Endometrial microvascular endothelial cells (primary cell): ENCODE measurements around the gene METTL17. TPM values are rescaled to one million over a fixed set of nuclear protein-coding genes. Genes with fewer than 3 reads are reported as not detected.
"Not testable (repeated sequence)": the region's sequence is repeated elsewhere in the genome, so short reads cannot be mapped to it uniquely, and the experiment has no call there.

Experiments
- in situ Hi-C: cut with HindIII; loops from 2 replicates; pipeline ENCODE4 v1.10.0; 2017; ENCODE audit warnings: low sequenced_read_pairs, low pct_unique_long_range_greater_than_20kb; ENCODE audit errors: inconsistent ontology term
- total RNA-seq: library from RNA; depleted of rRNA; stranded (reverse); fragments of >200 nt; gene quantifications from one replicate; pipeline ENCODE4 v1.2.3, GENCODE V29; 2015; ENCODE audit errors: inconsistent ontology term

METTL17 gene
- total RNA-seq, 1 donor from 2014 or later, result 57.2 TPM

DNA sequence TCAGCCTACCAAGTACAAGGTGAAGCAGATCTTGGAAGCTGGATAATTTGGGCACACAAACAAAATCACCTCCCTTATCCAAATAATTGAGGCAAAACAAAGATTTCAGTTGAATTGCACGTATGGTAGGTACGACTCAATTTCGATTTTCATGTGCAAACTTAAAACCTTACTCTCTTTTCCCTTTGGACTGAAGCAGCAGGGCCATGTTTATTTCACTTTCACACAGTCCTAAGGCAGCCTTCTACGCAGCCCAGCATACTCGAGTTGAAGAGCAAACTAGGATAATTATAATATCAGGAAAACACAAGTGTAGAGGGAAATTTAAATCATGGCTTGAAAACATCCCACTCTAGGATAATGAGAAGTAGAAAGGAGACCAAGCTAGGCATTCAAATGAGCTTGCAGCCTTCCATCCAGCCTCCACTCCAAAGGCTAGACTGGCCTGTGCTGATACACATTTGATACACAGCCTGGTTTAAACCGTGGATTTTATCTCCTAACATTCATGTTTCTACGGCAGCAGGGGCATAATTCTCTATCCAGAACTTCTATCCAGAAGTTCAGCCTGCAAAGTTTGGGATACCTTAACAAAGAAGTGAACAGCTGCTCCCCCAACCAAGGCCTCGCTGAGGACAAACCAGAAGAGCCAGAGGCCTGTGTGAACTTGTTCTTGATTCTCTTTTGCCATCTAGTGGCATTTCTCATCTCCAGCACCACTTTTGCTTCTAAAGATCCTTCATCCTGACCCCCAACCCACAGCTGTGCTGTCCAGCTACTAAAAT, 50.0 kb downstream of the METTL17 start:
- in situ Hi-C loops, result no loop called here

DNA sequence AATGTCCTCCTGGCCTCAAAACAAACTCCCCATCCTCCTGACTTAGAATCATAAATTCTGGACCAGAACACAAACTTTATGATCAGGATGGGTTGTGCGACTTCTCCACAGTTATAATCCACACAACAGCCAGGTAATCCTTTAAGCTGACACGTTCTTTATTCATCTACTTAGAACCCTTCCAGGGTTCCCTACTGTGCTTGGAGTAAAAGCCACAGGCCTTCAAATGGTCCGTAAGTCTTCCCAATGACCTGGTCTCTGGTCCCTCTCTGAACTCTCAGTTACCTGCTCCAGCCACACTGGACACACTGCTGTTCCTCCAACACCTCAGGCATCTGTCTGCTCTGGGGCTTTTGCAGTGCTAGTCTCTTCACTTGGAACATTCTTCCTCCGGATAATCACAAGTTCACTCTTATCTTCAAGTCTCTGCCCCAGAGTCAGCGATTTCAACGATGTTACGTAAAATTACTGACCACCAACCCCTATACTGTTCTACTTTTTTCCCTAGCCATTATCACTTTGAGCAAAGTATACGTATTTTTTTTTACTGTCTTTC, 50.7 kb downstream of the METTL17 start:
- in situ Hi-C loops, result no loop called here

DNA sequence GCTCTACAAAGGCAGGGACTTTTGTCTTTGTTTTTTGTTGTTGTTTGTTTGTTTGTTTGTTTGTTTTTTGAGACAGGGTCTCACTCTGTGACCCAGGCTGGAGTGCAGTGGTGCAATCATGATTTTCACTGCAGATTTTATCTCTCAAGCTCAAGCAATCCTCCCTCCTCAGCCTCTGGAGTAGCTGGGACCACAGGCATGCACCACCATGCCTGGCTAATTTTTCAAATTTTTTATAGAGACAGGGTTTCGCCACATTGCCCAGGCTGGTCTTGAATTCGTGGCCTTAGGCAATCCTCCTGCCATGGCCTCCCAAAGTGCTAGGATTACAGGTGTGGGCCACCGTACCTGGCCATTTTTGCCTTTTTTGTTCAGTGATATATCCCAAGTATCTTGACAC, 51.2 kb downstream of the METTL17 start:
- in situ Hi-C loops, result not testable (repeated sequence)

DNA sequence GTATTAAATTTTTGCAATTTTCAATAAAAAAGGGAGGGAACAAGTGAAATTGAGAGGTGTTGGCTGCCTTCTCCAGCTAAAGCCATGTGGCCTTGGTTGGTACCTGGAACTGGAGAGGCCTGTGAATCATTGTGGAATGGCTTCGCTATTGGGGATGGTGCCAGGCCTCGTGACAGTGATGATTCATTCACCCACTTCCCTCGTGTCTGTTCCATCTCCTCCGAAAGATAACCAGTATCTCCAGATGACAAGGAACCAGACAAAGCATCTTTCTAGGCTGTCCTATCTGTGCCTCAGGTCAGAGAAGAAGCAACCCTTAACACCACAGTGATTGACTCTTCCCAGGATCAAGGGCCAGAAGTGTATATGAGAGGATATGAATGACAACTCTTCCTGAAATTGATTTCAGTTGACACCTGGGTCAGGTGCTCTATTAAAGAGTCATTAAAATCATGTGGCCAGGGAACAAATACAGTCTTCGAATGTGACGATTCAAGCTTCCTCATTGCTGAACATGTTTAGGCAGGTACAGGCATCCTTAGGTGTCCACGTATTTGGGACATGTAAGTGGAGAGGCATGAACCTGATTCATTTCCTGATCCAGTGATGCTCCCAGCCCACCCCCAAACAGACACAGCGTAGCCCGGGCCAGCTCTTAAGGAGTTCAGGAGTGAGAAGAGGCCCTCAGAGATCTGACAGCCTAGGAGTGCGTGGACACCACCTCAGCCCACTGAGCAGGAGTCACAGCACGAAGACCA, 52.1 kb downstream of the METTL17 start, which contains the start of gene RNASE7:
Gene RNASE7 (plus strand): TSS at position 687 of the 758 bp plus-strand sequence. CDS start 631 bp downstream, outside the sequence.
- in situ Hi-C loops, result no loop called here

DNA sequence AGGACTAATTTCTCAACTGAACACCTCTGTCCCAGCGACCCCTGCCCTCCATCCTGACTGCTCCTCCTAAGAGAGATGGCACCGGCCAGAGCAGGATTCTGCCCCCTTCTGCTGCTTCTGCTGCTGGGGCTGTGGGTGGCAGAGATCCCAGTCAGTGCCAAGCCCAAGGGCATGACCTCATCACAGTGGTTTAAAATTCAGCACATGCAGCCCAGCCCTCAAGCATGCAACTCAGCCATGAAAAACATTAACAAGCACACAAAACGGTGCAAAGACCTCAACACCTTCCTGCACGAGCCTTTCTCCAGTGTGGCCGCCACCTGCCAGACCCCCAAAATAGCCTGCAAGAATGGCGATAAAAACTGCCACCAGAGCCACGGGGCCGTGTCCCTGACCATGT, 53.1 kb downstream of the METTL17 start:
- in situ Hi-C loops, result no loop called here

DNA sequence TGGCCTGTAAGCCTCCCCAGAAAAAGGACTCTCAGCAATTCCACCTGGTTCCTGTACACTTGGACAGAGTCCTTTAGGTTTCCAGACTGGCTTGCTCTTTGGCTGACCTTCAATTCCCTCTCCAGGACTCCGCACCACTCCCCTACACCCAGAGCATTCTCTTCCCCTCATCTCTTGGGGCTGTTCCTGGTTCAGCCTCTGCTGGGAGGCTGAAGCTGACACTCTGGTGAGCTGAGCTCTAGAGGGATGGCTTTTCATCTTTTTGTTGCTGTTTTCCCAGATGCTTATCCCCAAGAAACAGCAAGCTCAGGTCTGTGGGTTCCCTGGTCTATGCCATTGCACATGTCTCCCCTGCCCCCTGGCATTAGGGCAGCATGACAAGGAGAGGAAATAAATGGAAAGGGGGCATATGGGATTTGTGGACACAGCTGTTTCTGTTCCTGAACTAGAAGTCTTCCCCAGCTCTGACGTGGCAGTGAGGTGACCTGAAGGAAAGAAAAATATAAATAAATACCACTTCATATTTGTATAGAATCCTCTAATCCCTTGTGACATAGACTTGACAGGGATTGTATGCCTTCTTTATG, 53.7 kb downstream of the METTL17 start:
- in situ Hi-C loops, result no loop called here

DNA sequence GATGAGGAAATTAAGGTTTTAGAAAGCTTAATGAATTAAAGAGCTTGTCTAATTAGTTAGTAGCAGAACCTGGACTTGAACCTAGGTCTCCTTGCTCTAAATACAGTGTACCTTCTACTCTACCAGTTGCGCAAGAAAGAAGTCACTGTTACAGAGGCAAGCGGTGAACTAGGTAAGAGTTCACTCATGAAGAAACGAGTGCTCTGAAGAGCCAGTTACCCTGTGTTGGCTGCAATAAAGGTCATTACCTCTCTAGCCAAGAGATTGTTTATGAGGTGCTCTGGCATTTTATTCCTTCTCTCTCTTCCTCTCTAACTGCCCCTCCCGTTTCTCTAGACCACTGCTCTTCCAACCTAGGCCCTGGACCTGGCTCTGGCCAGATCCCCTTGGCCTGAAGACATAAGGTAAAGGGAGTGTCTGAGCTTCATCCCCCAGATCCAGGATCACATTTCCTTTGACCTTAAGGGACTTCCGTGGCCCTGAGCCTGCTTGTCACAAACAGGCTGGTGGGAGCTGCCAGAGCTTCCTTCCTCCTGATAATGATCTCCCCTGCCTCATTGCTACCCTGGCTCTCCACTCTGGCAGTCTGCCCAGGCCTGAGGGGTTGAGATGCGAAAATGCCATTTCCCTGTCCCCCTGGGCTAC, 54.3 kb downstream of the METTL17 start:
- in situ Hi-C loops, result no loop called here

Other genes with a start within 250 kb of the METTL17 start
- gene EDDM3A, start 244.1 kb upstream of the METTL17 start, total RNA-seq, result not detected
- gene EDDM3B, start 221.6 kb upstream of the METTL17 start, total RNA-seq, result not detected
- gene RNASE6, start 208.7 kb upstream of the METTL17 start, total RNA-seq, result not detected
- 168 TPM for gene RNASE1, start 187.1 kb upstream of the METTL17 start, total RNA-seq
- not detected for gene RNASE3, start 98.6 kb upstream of the METTL17 start, total RNA-seq
- gene RNASE2, start 34.5 kb upstream of the METTL17 start, total RNA-seq, result not detected
- gene SLC39A2, start 9.3 kb downstream of the METTL17 start, total RNA-seq, result not detected
- gene NDRG2, start 35.1 kb downstream of the METTL17 start, total RNA-seq, result not detected
- not detected for gene TPPP2, start 40.2 kb downstream of the METTL17 start, total RNA-seq
- not detected for gene RNASE13, start 44.8 kb downstream of the METTL17 start, total RNA-seq
- not detected for gene RNASE7, start 52.4 kb downstream of the METTL17 start, total RNA-seq
- not detected for gene RNASE8, start 67.8 kb downstream of the METTL17 start, total RNA-seq
- gene ARHGEF40, start 80.3 kb downstream of the METTL17 start, total RNA-seq, result 2.9 TPM
- 14.3 TPM for gene ZNF219, start 108.7 kb downstream of the METTL17 start, total RNA-seq
- not detected for gene TMEM253, start 111.1 kb downstream of the METTL17 start, total RNA-seq
- gene OR5AU1, start 166.1 kb downstream of the METTL17 start, total RNA-seq, result not detected